ENCODE data around the gene ATP8A2.

GRCh38 chr13:25729201-25729600 is 357.4 kb downstream of the ATP8A2 start:
- TF ChIP-seq EP300 (IDR thresholded peaks at IDR 0.05; ENCODE audit: low read depth) (no peak), POLR2AphosphoS5 (IDR thresholded peaks at IDR 0.05) (no peak), POLR2A (IDR thresholded peaks at IDR 0.05) (no peak)
- TF ChIP-seq, protein P1, sequence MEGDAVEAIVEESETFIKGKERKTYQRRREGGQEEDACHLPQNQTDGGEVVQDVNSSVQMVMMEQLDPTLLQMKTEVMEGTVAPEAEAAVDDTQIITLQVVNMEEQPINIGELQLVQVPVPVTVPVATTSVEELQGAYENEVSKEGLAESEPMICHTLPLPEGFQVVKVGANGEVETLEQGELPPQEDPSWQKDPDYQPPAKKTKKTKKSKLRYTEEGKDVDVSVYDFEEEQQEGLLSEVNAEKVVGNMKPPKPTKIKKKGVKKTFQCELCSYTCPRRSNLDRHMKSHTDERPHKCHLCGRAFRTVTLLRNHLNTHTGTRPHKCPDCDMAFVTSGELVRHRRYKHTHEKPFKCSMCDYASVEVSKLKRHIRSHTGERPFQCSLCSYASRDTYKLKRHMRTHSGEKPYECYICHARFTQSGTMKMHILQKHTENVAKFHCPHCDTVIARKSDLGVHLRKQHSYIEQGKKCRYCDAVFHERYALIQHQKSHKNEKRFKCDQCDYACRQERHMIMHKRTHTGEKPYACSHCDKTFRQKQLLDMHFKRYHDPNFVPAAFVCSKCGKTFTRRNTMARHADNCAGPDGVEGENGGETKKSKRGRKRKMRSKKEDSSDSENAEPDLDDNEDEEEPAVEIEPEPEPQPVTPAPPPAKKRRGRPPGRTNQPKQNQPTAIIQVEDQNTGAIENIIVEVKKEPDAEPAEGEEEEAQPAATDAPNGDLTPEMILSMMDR (IDR thresholded peaks at IDR 0.05), result no peak

Data from transverse colon (tissue), 4 donors.